SK-N-SH (cell line): ENCODE results near the gene ANKRD11. TPM values are rescaled to one million over a fixed set of nuclear protein-coding genes. Genes with fewer than 3 reads are reported as not detected.

Source experiments
- CTCF ChIA-PET: fragments of 300-600, 350-600 bp; formaldehyde crosslinking; extraction: SDS; loops from one replicate; lab custom pipeline; 2021; lab: Yijun Ruan, JAX
- POLR2A ChIA-PET: fragments of 350-600 bp; sonication (Branson Sonifier 250); formaldehyde crosslinking; extraction: SDS; loops from one replicate; lab custom pipeline; 2020; ENCODE audit warnings: antibody characterized with exemption, inconsistent platforms; lab: Yijun Ruan, JAX
- DNase-seq: peaks from one replicate; pipeline ENCODE4 v3.0.0; 2012
- H2AFZ ChIP-seq: fragments of 200-600 bp; sonication (generic); 2 replicates; pipeline ENCODE4 v1.8.1; 2016; ENCODE audit warnings: antibody characterized with exemption, mild to moderate bottlenecking, low read depth
- H3F3A ChIP-seq: fragments of 200-600 bp; sonication (generic); replicated peaks from 2 replicates; pipeline ENCODE3; 2016; ENCODE audit warnings: antibody characterized with exemption, mild to moderate bottlenecking; ENCODE audit not compliant: insufficient read depth
- H3K27ac ChIP-seq, 2 experiments: fragments of 200-500 bp in 1 of 2; fragments of 200-600 bp in 1 of 2; sonication (Bioruptor generic) in 1 of 2; sonication (generic), shearing (Covaris generic) in 1 of 2; 2 replicates each; pipeline versions ENCODE4 v1.5.1 to v1.6.1; 2014 to 2016; ENCODE audit warnings: low read depth in 2 of 2, inconsistent platforms in 1 of 2, low read length in 1 of 2, mild to moderate bottlenecking in 1 of 2, mixed read lengths in 1 of 2
- H3K27me3 ChIP-seq: fragments of 200-600 bp; sonication (generic), shearing (Covaris generic); 2 replicates; pipeline ENCODE4 v1.6.1; 2016; ENCODE audit warnings: mixed run types; ENCODE audit not compliant: insufficient read depth
- H3K36me3 ChIP-seq, 2 experiments: fragments of 200-500 bp in 1 of 2; fragments of 200-600 bp in 1 of 2; sonication (Bioruptor generic) in 1 of 2; sonication (generic) in 1 of 2; replicated peaks in 1 of 2; 2 replicates each; pipeline versions ENCODE3 to v1.5.1; 2014 to 2016; ENCODE audit warnings: low read length in 1 of 2, mild to moderate bottlenecking in 1 of 2; ENCODE audit not compliant: insufficient read depth in 2 of 2, control insufficient read depth in 1 of 2
- H3K4me1 ChIP-seq, 2 experiments: fragments of 200-500 bp in 1 of 2; fragments of 200-600 bp in 1 of 2; sonication (Bioruptor generic) in 1 of 2; sonication (generic), shearing (Covaris generic) in 1 of 2; 2 replicates each; pipeline versions ENCODE4 v1.5.1 to v1.6.1; 2014 to 2016; ENCODE audit warnings: low read depth in 1 of 2, low read length in 1 of 2, mixed run types in 1 of 2; ENCODE audit not compliant: insufficient read depth in 2 of 2, control insufficient read depth in 1 of 2
- H3K4me2 ChIP-seq: fragments of 200-600 bp; sonication (generic), shearing (Covaris generic); 2 replicates; pipeline ENCODE4 v1.6.1; 2017; ENCODE audit warnings: mixed run types
- H3K4me3 ChIP-seq, 2 experiments: fragments of 200-500 bp in 1 of 2; fragments of 200-600 bp in 1 of 2; sonication (Bioruptor generic) in 1 of 2; sonication (generic), shearing (Covaris generic) in 1 of 2; 2 replicates each; pipeline versions ENCODE4 v1.5.1 to v1.8.1; 2014 to 2016; ENCODE audit warnings: low read depth in 2 of 2, inconsistent platforms in 1 of 2, low read length in 1 of 2, mild to moderate bottlenecking in 1 of 2, mixed read lengths in 1 of 2, moderate library complexity in 1 of 2
- H3K79me2 ChIP-seq: fragments of 200-600 bp; sonication (generic); 2 replicates; pipeline ENCODE4 v1.8.1; 2017; ENCODE audit warnings: mild to moderate bottlenecking; ENCODE audit not compliant: insufficient read depth
- H3K9ac ChIP-seq: fragments of 200-600 bp; sonication (generic); 2 replicates; pipeline ENCODE4 v1.6.1; 2017; ENCODE audit warnings: mixed run types
- H3K9me2 ChIP-seq: fragments of 200-600 bp; sonication (generic); 2 replicates; pipeline ENCODE4 v1.6.1; 2017; ENCODE audit warnings: mixed run types
- H3K9me3 ChIP-seq: fragments of 200-600 bp; sonication (generic); 2 replicates; pipeline ENCODE4 v1.6.1; 2017; ENCODE audit warnings: mixed run types, mild to moderate bottlenecking, moderate library complexity
- H4K20me1 ChIP-seq: fragments of 200-600 bp; sonication (generic); 2 replicates; pipeline ENCODE4 v1.6.1; 2017; ENCODE audit warnings: mild to moderate bottlenecking, mixed run types; ENCODE audit not compliant: insufficient read depth
- CTCF ChIP-seq: fragments of 200-600 bp; sonication (generic); IDR thresholded peaks from 2 replicates; pipeline ENCODE4 v1.6.1; 2017; ENCODE audit warnings: antibody characterized with exemption, mild to moderate bottlenecking, moderate library complexity
- FOSL2 ChIP-seq: IDR thresholded peaks from 2 replicates; pipeline ENCODE4 v1.4.0; 2012; ENCODE audit warnings: low read depth, mild to moderate bottlenecking, moderate library complexity, borderline replicate concordance
- GATA2 ChIP-seq: sonication (generic); formaldehyde crosslinking; IDR thresholded peaks from 2 replicates; pipeline ENCODE4 v1.5.0; 2020; ENCODE audit warnings: mild to moderate bottlenecking, missing genetic modification reagents
- IRF3 ChIP-seq: fragments of 150-350 bp; IDR thresholded peaks from 2 replicates; pipeline ENCODE4 v1.6.1; 2016; ENCODE audit warnings: mild to moderate bottlenecking, low read depth, low read length
- JUND ChIP-seq: IDR thresholded peaks from 2 replicates; pipeline ENCODE4 v1.4.0; 2012
- MAX ChIP-seq: IDR thresholded peaks from 2 replicates; pipeline ENCODE4 v1.4.0; 2012; ENCODE audit warnings: low read depth
- NFIC ChIP-seq: IDR thresholded peaks from 2 replicates; pipeline ENCODE4 v1.4.0; 2012; ENCODE audit warnings: borderline replicate concordance
- POLR2AphosphoS5 ChIP-seq: IDR thresholded peaks from 2 replicates; pipeline ENCODE4 v1.6.1; 2012; ENCODE audit warnings: low read depth, low read length
- RAD21 ChIP-seq: IDR thresholded peaks from 2 replicates; pipeline ENCODE4 v1.6.1; 2012; ENCODE audit warnings: mild to moderate bottlenecking, low read length
- RXRA ChIP-seq: IDR thresholded peaks from 2 replicates; pipeline ENCODE4 v1.4.0; 2012; ENCODE audit warnings: low read depth, mild to moderate bottlenecking, borderline replicate concordance
- TAF1 ChIP-seq: IDR thresholded peaks from 2 replicates; pipeline ENCODE4 v1.6.1; 2012; ENCODE audit warnings: low read depth, mild to moderate bottlenecking, low read length, moderate library complexity, borderline replicate concordance
- TEAD4 ChIP-seq: IDR thresholded peaks from 2 replicates; pipeline ENCODE4 v1.4.0; 2012; ENCODE audit warnings: mild to moderate bottlenecking, borderline replicate concordance; ENCODE audit not compliant: insufficient read depth
- USF2 ChIP-seq: fragments of 150-350 bp; IDR thresholded peaks from 2 replicates; pipeline ENCODE4 v1.6.1; 2017; ENCODE audit warnings: antibody characterized with exemption, low read length, low read depth, borderline replicate concordance
- YY1 ChIP-seq: IDR thresholded peaks from 2 replicates; pipeline ENCODE4 v1.4.0; 2012; ENCODE audit warnings: low read depth, mild to moderate bottlenecking
- ZBTB33 ChIP-seq: IDR thresholded peaks from 2 replicates; pipeline ENCODE4 v1.4.0; 2012; ENCODE audit warnings: low read depth, borderline replicate concordance
- WGBS: methylation state at CpG from one replicate; pipeline ENCODE4 v1.1.6; 2017; ENCODE audit warnings: low lambda C conversion rate; 5-methylcytosine and 5-hydroxymethylcytosine counted together
- polyA plus RNA-seq, 3 experiments: library from polyadenylated mRNA; depleted of rRNA; stranded (reverse); fragments of >200 nt; gene quantifications; 2 replicates each; pipeline ENCODE4 v1.2.3, GENCODE V29; 2012

ANKRD11 gene
- polyA plus RNA-seq, 1 of the 3 experiments (the other 2 are of a cell fraction), result 50.2 TPM

- Histone ChIP-seq H3K4me3 (no peak overlapping the region), H3K9ac (no peak overlapping the region), H3K9me3 (no peaks in the 10 kb centered on the region), H3K79me2 (peaks cover 31% of the 10 kb centered on the region), H4K20me1 (peaks cover 32% of the 10 kb centered on the region), H3K36me3 (peaks cover 40 to 69% of the 10 kb centered on the region in 2 experiments), H3K27ac (no peak overlapping the region), H2AFZ (no peak overlapping the region), H3F3A (no peaks in the 10 kb centered on the region), H3K4me2 (no peak overlapping the region), H3K27me3 (no peaks in the 10 kb centered on the region), H3K4me1 (no peaks in the 10 kb centered on the region), H3K9me2 (no peaks in the 10 kb centered on the region)
- ChIA-PET POLR2A (no interaction called here), CTCF (interaction anchor here (1.1 to 3.0 kb wide), 2 partner anchors 8 to 22 kb away, joined by 3 to 9 read pairs; no protein-coding TSS in a partner anchor)
- no peak for DNase-seq
- 89% methylated on average over 17 of the region's 30 CpGs for WGBS
- TF ChIP-seq IRF3 (no peak), TEAD4 (no peak), RAD21 (no peak), CTCF (no peak), GATA2 (CRISPR knock-in tag) (no peak), TAF1 (no peak), FOSL2 (no peak), MAX (no peak), RXRA (no peak), YY1 (no peak), POLR2AphosphoS5 (no peak), ZBTB33 (no peak), JUND (no peak), NFIC (no peak), USF2 (no peak)
These were observed 202.4 kb downstream of the ANKRD11 start for GRCh38 chr16:89287777-89288576.
